A172 (cell line): ENCODE data around the gene ABCC9. TPM values are rescaled to one million over a fixed set of nuclear protein-coding genes. Genes with fewer than 3 reads are reported as not detected.

Experiments used
- DNase-seq: peaks from one replicate; pipeline ENCODE4 v3.0.0-alpha.2; 2015; ENCODE audit warnings: low spot score
- total RNA-seq: library from RNA; depleted of rRNA; stranded (reverse); fragments of >200 nt; shearing (Covaris generic); gene quantifications from 2 replicates; pipeline ENCODE4 v1.2.3, GENCODE V29; 2014; rRNA removed

Gene ABCC9
- total RNA-seq: 0.02 and 0.17 TPM in 2 replicates

- no peak for DNase-seq
Measured at GRCh38 chr12:21940549-21941505, at the start of gene ABCC9. ABCC9 (minus strand) TSS chr12:21941426; CDS start chr12:21936674, 4,752 bp downstream.

DNA sequence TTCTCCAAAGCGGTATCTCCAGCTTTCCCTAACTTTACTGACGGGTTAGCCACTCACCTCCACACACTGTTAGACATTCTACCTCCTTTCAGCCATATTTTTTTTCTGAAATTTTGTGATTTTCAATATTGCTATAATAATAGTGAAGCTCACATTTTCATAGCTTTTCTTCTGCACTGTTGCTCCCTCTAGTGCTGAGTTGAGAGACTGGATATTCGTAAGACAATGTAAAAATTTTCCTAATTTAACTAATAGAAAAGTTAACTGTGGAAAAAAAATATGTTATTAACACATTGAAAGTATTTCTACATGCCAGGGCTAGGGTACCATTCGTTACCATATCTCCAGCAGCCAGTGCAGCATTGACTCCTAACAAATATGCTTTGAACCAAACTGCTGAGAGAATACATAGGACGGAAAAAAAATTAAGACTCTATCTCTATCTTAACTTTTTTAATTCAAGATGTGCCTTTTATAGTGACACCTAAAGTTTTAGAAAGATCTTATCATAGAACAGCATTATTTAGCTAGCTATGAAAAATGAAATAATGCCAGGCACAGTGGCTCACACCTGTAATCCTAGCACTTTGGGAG, 48.7 kb upstream of the ABCC9 start:
- DNase-seq: peak; percentile 1

DNA sequence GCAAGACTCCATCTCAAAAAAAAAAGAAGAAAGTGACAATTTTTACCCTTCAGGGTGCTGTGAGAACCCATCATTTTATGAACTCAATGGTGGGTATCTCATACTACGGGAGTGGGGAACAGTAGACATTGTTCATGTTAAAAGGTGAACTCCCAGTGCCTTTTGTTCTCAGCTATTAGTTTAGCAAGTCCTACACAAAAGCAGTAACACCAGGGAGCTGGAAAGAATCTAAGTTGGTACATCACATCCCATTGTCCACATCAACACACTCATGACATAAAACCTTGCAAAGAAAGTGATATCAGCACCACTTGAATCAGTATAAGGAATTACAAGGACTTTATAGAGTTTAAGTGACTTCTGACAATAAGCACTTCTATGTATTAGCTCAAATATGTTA, 47.4 kb upstream of the ABCC9 start:
- DNase-seq: no peak

- no peak for DNase-seq
Measured at GRCh38 chr12:21987755-21988154, 46.5 kb upstream of the ABCC9 start.

DNA sequence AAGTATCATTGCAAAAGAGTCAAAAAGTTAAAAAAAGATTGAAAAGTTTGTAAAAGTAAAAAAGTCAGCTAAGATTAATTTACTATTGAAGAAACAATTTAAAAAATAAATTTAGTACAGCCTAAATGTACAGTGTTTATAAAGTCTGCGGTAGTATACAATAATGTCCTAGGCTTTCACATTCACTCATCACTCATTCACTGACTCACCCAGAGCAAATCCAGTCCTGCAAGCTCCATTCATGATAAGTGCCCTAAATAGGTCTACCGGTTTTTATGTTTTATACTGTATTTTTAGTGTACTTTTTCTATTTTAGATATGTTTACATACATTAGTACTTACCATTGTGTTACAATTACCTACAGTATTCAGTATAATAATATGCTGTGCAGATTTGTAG, 43.9 kb upstream of the ABCC9 start:
- DNase-seq: no peak

DNA sequence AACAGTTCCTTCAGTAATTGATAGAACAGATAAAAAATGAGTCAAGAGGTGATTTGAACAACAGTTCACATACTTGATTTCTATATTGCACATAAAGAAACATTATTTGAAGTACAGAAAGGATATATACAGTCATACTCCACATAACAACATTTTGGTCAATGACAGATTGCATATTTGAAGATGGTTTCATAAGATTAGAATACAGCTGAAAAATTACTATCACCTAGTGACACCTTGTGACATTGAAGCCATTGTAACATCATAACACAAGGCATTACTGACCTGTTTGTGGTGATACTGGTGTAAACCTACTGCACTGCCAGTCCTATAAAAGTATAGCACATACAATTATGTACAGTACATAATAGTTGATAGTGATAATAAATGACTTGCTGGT, 43.1 kb upstream of the ABCC9 start:
- no peak for DNase-seq

DNA sequence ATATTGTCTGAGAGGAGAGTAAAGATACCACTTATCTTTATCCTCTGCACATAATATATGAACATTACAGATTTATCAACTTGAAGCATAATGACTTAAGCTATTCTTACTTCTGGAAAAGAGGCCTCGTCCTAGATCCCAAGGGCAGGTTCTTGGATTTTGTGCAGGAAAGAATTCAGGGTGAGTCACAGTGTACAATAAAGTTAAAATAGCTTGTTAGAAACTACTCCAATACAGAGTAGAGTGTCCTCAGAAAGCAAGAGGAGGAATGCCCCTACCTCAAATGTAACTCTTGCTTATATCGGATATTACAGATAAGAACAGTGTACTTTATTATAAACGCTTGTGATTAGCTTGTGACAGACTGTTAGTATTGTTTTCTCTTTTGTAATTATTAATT, 41.9 kb upstream of the ABCC9 start:
- DNase-seq: no peak

GRCh38 chr12:21980544-21980943, 39.3 kb upstream of the ABCC9 start:
- DNase-seq: no peak

GRCh38 chr12:21975293-21975692, 34.1 kb upstream of the ABCC9 start:
- no peak for DNase-seq

DNA sequence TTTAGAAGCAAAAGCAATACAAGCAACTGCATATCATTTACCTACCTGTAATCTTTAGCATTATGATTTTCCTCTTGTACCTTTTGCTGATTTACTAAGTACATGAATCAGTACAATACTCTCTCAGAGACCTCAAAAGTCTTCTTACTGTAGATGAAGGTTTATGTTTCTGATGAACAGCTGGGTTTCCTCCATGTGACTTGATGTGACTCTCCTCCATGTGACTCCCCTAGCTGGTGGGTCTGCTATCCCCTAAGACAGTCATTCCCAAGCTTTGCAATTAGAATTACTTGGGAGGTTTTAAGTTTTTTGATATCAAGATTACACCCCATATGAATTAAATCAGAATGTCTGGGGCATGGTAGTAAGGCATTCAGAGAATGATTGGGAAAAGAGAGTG, 32.0 kb upstream of the ABCC9 start:
- no peak for DNase-seq

GRCh38 chr12:21972055-21972454, 30.8 kb upstream of the ABCC9 start:
- DNase-seq: no peak

DNA sequence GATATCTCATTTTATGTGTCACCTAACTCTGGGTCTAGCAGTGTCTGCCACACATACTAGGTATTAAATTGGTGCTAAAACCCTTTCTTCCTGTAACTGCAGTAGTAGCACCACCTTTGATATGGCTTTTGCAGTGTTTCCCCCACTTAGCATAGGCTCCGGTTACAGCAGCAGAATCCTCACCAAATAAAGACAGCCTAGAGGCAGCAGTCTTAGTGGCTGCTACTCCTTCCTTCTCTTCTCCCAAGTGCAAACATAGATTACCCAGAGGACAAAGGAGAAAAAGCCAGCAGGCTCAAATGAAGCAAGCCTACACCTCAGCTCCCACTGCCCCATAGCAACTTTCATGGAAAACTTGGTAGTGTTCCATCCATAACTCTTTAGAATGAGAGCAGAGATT, 30.1 kb upstream of the ABCC9 start:
- DNase-seq: no peak

DNA sequence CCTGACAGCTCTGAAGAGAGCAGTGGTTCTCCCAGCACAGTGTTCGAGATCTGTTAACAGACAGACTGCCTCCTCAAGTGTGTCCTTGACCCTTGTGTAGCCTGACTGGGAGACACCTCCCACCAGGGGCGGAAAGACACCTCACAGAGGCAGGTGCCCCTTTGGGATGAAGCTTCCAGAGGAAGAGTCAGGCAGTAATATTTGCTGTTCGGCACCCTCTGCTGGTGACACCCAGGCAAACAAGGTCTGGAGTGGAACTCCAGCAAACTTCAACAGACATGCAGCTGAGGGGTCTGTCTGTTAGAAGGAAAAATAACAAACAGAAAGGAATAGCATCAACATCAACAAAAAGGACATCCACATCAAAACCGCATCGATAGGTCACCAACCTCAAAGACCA, 21.6 kb upstream of the ABCC9 start:
- no peak for DNase-seq

DNA sequence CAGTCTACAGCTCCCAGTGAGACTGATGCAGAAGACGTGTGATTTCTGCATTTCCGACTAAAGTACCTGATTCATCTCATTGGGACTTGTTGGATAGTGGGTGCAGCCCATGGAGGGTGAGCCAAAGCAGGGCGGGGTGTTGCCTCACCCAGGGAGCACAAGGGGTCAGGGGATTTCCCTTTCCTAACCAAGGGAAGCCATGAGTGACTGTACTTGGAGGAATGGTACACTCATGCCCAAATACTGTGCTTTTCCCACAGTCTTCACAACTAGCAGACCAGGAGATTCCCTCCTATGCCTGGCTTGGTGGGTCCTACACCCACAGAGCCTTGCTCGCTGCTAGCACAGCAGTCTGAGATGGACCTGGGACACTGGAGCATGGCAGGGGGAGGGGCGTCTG, 21.0 kb upstream of the ABCC9 start:
- DNase-seq: peak; percentile 23

- no peak for DNase-seq
Measured at GRCh38 chr12:21950649-21951048, 9.4 kb upstream of the ABCC9 start.

GRCh38 chr12:21949036-21949435, 7.8 kb upstream of the ABCC9 start:
- DNase-seq: no peak

DNA sequence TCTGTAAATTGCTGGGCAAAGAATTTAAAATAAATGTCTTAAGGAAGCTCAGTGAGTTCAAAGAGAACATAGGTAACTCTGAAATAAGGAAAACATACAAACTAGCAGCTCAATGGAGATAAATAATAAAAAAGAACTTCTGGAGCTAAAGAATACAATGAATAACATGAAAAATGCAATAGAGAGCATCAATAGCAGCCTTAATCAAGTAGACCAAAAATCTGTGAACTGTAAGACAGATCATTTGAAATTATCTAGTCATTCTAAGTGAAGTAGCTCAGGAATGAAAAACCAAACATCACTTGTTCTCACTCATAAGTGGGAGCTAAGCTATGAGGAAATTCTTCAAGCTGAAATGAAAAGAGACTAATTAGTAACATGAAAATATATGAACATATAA, 5.8 kb upstream of the ABCC9 start:
- DNase-seq: no peak

GRCh38 chr12:21945002-21945401, 3.8 kb upstream of the ABCC9 start:
- DNase-seq: no peak

DNA sequence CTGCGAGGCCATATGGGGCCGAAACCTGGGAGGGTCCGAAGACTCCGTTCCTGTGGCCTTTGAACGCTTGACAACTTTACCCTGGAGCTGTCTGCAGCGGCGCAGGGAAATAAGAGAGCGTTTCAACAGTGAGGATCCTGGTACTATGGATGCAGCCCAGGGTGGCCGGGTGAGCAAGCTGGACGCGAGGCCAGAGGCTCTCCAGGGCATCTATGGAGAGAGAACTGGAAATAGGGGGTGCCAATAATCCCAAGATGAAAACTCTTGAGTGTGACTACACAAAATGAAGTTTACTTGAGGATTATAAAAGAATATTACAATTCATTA, 1.1 kb upstream of the ABCC9 start:
- no peak for DNase-seq

GRCh38 chr12:21941506-21942376, 515 bp upstream of the ABCC9 start:
- no peak for DNase-seq

DNA sequence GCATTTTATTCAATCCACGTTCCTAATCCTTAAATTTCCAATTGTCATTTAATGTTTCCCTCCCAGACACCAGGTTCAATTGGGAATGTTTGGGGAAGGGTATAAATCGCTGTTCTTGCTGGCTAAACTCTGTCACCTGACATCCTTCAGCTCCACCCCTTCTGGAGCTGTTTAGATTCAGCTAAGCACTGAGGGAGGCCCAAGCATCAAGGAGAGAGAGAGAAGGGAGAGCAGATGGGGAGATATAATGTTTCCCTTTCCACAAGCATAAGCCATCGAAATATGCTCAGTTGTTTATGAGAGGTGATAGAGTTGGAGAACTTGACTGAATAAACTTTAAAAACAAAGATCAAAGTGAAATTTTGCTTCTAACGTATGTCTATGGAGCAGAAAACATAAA, 1.8 kb downstream of the ABCC9 start:
- DNase-seq: no peak

- DNase-seq: no peak
Measured at GRCh38 chr12:21938879-21939278, 2.3 kb downstream of the ABCC9 start.
